ENCODE measurements around the gene RPL18.

RPL18 gene

GRCh38 chr19:48575931-48576622 is 42.9 kb downstream of the RPL18 start:
- FAIRE-seq, result no peak

- FAIRE-seq, result no peak
Measured at GRCh38 chr19:48573163-48573505, 45.8 kb downstream of the RPL18 start.

- no peak for FAIRE-seq
Measured at GRCh38 chr19:48571378-48572162, 47.4 kb downstream of the RPL18 start.

GRCh38 chr19:48569814-48570213 is 49.2 kb downstream of the RPL18 start:
- FAIRE-seq, result no peak

GRCh38 chr19:48568345-48568886 is 50.6 kb downstream of the RPL18 start:
- FAIRE-seq, result no peak
